IPS DF 6.9 (cell line): ENCODE measurements around the gene ADAMTS13.

Source experiments
- DNase-seq: peaks from one replicate; pipeline ENCODE4 v3.0.0-alpha.2; 2013; ENCODE audit warnings: low read depth, low spot score
- H3K27ac ChIP-seq: one replicate; pipeline ENCODE4 v1.5.1; 2013; ENCODE audit warnings: low read length, control low read depth
- H3K27me3 ChIP-seq: 2 replicates; pipeline ENCODE4 v1.6.1; 2013; ENCODE audit warnings: mild to moderate bottlenecking, low read length; ENCODE audit not compliant: control insufficient read depth, insufficient read depth
- H3K36me3 ChIP-seq: 2 replicates; pipeline ENCODE4 v1.6.1; 2013; ENCODE audit warnings: low read length; ENCODE audit not compliant: control insufficient read depth, insufficient read depth
- H3K4me1 ChIP-seq: 2 replicates; pipeline ENCODE4 v1.6.1; 2013; ENCODE audit warnings: low read length; ENCODE audit not compliant: control insufficient read depth, insufficient read depth
- H3K4me3 ChIP-seq: 2 replicates; pipeline ENCODE4 v1.5.1; 2013; ENCODE audit warnings: mild to moderate bottlenecking, low read length
- H3K9me3 ChIP-seq: 2 replicates; pipeline ENCODE4 v1.6.1; 2013; ENCODE audit warnings: low read length, inconsistent platforms; ENCODE audit not compliant: control insufficient read depth, insufficient read depth
- WGBS: extraction: QIAGEN DNeasy Blood & Tissue Kit; methylation state at CpG from one replicate; pipeline ENCODE4 v1.1.7; 2013; ENCODE audit warnings: mixed read lengths, missing lambda C conversion rate; ENCODE audit not compliant: insufficient read length, insufficient coverage; 5-methylcytosine and 5-hydroxymethylcytosine counted together

ADAMTS13 gene

GRCh38 chr9:133476036-133476931 is 54.1 kb downstream of the ADAMTS13 start:
- H3K4me1 ChIP-seq, result 0 out of 2 replicates have a peak, but pooled peaks cover 2% of the 10 kb centered on the region
- peaks cover 27% of the 10 kb centered on the region for H3K36me3 ChIP-seq
- no peak overlapping the region for H3K4me3 ChIP-seq
- no peak for DNase-seq
- no CpG with 5 or more reads among the region's 27 CpGs for WGBS
- no peak overlapping the region for H3K27ac ChIP-seq
- no peaks in the 10 kb centered on the region for H3K9me3 ChIP-seq
- H3K27me3 ChIP-seq, result no peaks in the 10 kb centered on the region

- Histone ChIP-seq H3K27ac (no peak overlapping the region), H3K4me1 (0 out of 2 replicates have a peak, but pooled peaks cover 2% of the 10 kb centered on the region), H3K27me3 (no peaks in the 10 kb centered on the region), H3K4me3 (no peak overlapping the region), H3K36me3 (peaks cover 21% of the 10 kb centered on the region), H3K9me3 (no peaks in the 10 kb centered on the region)
- no peak for DNase-seq
- no CpG with 5 or more reads among the region's 21 CpGs for WGBS
Observed at GRCh38 chr9:133476941-133477340, 54.8 kb downstream of the ADAMTS13 start.

GRCh38 chr9:133477461-133477860 is 55.3 kb downstream of the ADAMTS13 start:
- Histone ChIP-seq H3K27ac (no peak overlapping the region), H3K36me3 (peaks cover 20% of the 10 kb centered on the region)

GRCh38 chr9:133477992-133478850 is 56.1 kb downstream of the ADAMTS13 start:
- WGBS, result no CpG with 5 or more reads among the region's 17 CpGs
- no peaks in the 10 kb centered on the region for H3K9me3 ChIP-seq
- H3K4me1 ChIP-seq, result 0 out of 2 replicates have a peak, but pooled peaks cover 2% of the 10 kb centered on the region
- peaks cover 16% of the 10 kb centered on the region for H3K36me3 ChIP-seq
- H3K27me3 ChIP-seq, result no peaks in the 10 kb centered on the region
- peak overlapping the region; percentile 49; the same call in 1 of the 2 replicates for H3K4me3 ChIP-seq
- no peak overlapping the region for H3K27ac ChIP-seq
- no peak for DNase-seq

More at GRCh38 chr9:133477461-133477860, 55.3 kb downstream of the ADAMTS13 start:
- DNase-seq, result no peak
- Histone ChIP-seq H3K4me3 (no peak overlapping the region), H3K27me3 (no peaks in the 10 kb centered on the region), H3K4me1 (0 out of 2 replicates have a peak, but pooled peaks cover 2% of the 10 kb centered on the region), H3K9me3 (no peaks in the 10 kb centered on the region)
- WGBS, result no CpG with 5 or more reads among the region's 4 CpGs

- no peaks in the 10 kb centered on the region for H3K9me3 ChIP-seq
- peak within 1 kb of the TSS; percentile 49; the same call in 1 of the 2 replicates for H3K4me3 ChIP-seq
- peak; percentile 89 for DNase-seq
- WGBS, result no CpG with 5 or more reads among the region's 84 CpGs
- H3K4me1 ChIP-seq, result 0 out of 2 replicates have a peak, but pooled peaks cover 2% of the 10 kb centered on the region
- H3K36me3 ChIP-seq, result peaks cover 8% of the 10 kb centered on the region
- no peaks in the 10 kb centered on the region for H3K27me3 ChIP-seq
- no peak within 1 kb of the TSS for H3K27ac ChIP-seq
Observed at GRCh38 chr9:133478851-133479711, 56.9 kb downstream of the ADAMTS13 start, which contains the start of gene SLC2A6. Gene SLC2A6 (minus strand): TSS chr9:133479099. CDS start chr9:133479059, 40 bp downstream.

GRCh38 chr9:133483611-133484010 is 61.4 kb downstream of the ADAMTS13 start:
- Histone ChIP-seq H3K9me3 (no peaks in the 10 kb centered on the region), H3K36me3 (no peaks in the 10 kb centered on the region), H3K4me3 (no peak overlapping the region), H3K27me3 (no peaks in the 10 kb centered on the region), H3K27ac (no peak overlapping the region), H3K4me1 (0 out of 2 replicates have a peak, but pooled peaks cover 1% of the 10 kb centered on the region)
- no peak for DNase-seq
- WGBS, result no CpG with 5 or more reads among the region's 9 CpGs

- no peaks in the 10 kb centered on the region for H3K27me3 ChIP-seq
- DNase-seq, result no peak
- H3K4me1 ChIP-seq, result 0 out of 2 replicates have a peak, but pooled peaks cover 1% of the 10 kb centered on the region
- no peaks in the 10 kb centered on the region for H3K36me3 ChIP-seq
- H3K27ac ChIP-seq, result no peak overlapping the region
- H3K9me3 ChIP-seq, result no peaks in the 10 kb centered on the region
- WGBS, result no CpG with 5 or more reads among the region's 22 CpGs
- H3K4me3 ChIP-seq, result no peak overlapping the region
Observed at GRCh38 chr9:133484671-133485437, 62.7 kb downstream of the ADAMTS13 start.

- no CpG with 5 or more reads among the region's 25 CpGs for WGBS
- Histone ChIP-seq H3K27me3 (no peaks in the 10 kb centered on the region), H3K4me3 (no peak overlapping the region)
Observed at GRCh38 chr9:133485531-133486260, 63.5 kb downstream of the ADAMTS13 start.

GRCh38 chr9:133487331-133487725 is 65.2 kb downstream of the ADAMTS13 start:
- WGBS, result no CpG with 5 or more reads among the region's 8 CpGs
- no peak for DNase-seq
- H3K4me1 ChIP-seq, result 0 out of 2 replicates have a peak, but pooled peaks cover 1% of the 10 kb centered on the region
- no peaks in the 10 kb centered on the region; the same call in 1 of the 2 replicates for H3K36me3 ChIP-seq
- no peak overlapping the region for H3K4me3 ChIP-seq
- H3K27me3 ChIP-seq, result no peaks in the 10 kb centered on the region
- no peak overlapping the region for H3K27ac ChIP-seq
- H3K9me3 ChIP-seq, result no peaks in the 10 kb centered on the region

More at GRCh38 chr9:133485531-133486260, 63.5 kb downstream of the ADAMTS13 start:
- DNase-seq, result no peak
- H3K9me3 ChIP-seq, result no peaks in the 10 kb centered on the region
- H3K27ac ChIP-seq, result no peak overlapping the region
- H3K36me3 ChIP-seq, result no peaks in the 10 kb centered on the region
- 0 out of 2 replicates have a peak, but pooled peaks cover 1% of the 10 kb centered on the region for H3K4me1 ChIP-seq
